Measurements from ENCODE around the gene GMPPA. TPM values are rescaled to one million over a fixed set of nuclear protein-coding genes. Genes with fewer than 3 reads are reported as not detected.

The GMPPA gene
- total and polyA plus RNA-seq, 9 of the 15 experiments (the other 6 are each of a cell fraction or from before 2014, with no cell fraction given): 7.0 to 101 (median 66.7) TPM

GRCh38 chr2:219508971-219509779 lies 10.5 kb downstream of the GMPPA start (continued):
- TF ChIP-seq RAD21 (CRISPR knock-in tag; conservative IDR thresholded peaks at IDR 0.05 in 1 of 2, IDR thresholded peaks at IDR 0.05 in 1 of 2): no peak
- TF ChIP-seq THRAP3 (IDR thresholded peaks at IDR 0.05; ENCODE audit: borderline replicate concordance): no peak
- peak in 1 of 3 experiments; percentile 9 for TF ChIP-seq YY1 (IDR thresholded peaks at IDR 0.05; ENCODE audit: borderline replicate concordance in 1 of 3, control insufficient read depth in 1 of 3, extremely low read depth in 1 of 3, insufficient read depth in 3 of 3, insufficient read length in 1 of 3, insufficient replicate concordance in 2 of 3, low read depth in 1 of 3, low read length in 2 of 3)
- no peak for TF ChIP-seq GTF2E2 (tag; IDR thresholded peaks at IDR 0.05)
- no peak for TF ChIP-seq SRF (CRISPR knock-in tag; IDR thresholded peaks at IDR 0.05)
- TF ChIP-seq, protein P1, sequence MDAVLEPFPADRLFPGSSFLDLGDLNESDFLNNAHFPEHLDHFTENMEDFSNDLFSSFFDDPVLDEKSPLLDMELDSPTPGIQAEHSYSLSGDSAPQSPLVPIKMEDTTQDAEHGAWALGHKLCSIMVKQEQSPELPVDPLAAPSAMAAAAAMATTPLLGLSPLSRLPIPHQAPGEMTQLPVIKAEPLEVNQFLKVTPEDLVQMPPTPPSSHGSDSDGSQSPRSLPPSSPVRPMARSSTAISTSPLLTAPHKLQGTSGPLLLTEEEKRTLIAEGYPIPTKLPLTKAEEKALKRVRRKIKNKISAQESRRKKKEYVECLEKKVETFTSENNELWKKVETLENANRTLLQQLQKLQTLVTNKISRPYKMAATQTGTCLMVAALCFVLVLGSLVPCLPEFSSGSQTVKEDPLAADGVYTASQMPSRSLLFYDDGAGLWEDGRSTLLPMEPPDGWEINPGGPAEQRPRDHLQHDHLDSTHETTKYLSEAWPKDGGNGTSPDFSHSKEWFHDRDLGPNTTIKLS (IDR thresholded peaks at IDR 0.05; ENCODE audit: borderline replicate concordance, low read depth): no peak
- TF ChIP-seq CHD1 (IDR thresholded peaks at IDR 0.05; ENCODE audit: low read length): no peak
- no peak for TF ChIP-seq POU5F1 (IDR thresholded peaks at IDR 0.05; ENCODE audit: borderline replicate concordance, low read depth, low read length, partially characterized antibody)
- TF ChIP-seq RBM39 (optimal IDR thresholded peaks at IDR 0.05; ENCODE audit: low read depth, low read length): no peak
- no peak for TF ChIP-seq BRF1 (IDR thresholded peaks at IDR 0.05; ENCODE audit: borderline replicate concordance, extremely low read depth, insufficient read length)

Measured in K562 (cell line).